Activated naive CD8-positive, alpha-beta T cell treated with anti-CD3 and anti-CD28 coated beads, Interleukin-2, amount 50 U/mL, for 16 hours (primary cell): ENCODE measurements around the gene OR6A2.
"Not testable (repeated sequence)": the region's sequence is repeated elsewhere in the genome, so short reads cannot be mapped to it uniquely, and the experiment has no call there.

Experiments
- DNase-seq: peaks from one replicate; pipeline ENCODE4 v3.0.0-alpha.2; 2020; ENCODE audit warnings: low read depth, low spot score

The OR6A2 gene

GRCh38 chr11:6799402-6799801 lies at the start of gene OR6A2:
Gene OR6A2 (minus strand): TSS chr11:6799689. CDS start chr11:6795708, 3,981 bp downstream.
- DNase-seq = no peak

- DNase-seq = no peak
These were observed 45.9 kb upstream of the OR6A2 start, which contains the start of gene OR10A5 for GRCh38 chr11:6845383-6845782. Gene OR10A5 (plus strand): TSS chr11:6845683. CDS start chr11:6845683, 0 bp downstream.

- DNase-seq = no peak
These were observed 44.9 kb upstream of the OR6A2 start for GRCh38 chr11:6844356-6844755.

GRCh38 chr11:6843670-6844069 lies 44.2 kb upstream of the OR6A2 start:
- no peak for DNase-seq

- DNase-seq = no peak
These were observed 42.2 kb upstream of the OR6A2 start for GRCh38 chr11:6841694-6842093.

GRCh38 chr11:6834021-6834420 lies 34.5 kb upstream of the OR6A2 start:
- no peak for DNase-seq

- DNase-seq = no peak
These were observed 33.9 kb upstream of the OR6A2 start for GRCh38 chr11:6833356-6833755.

GRCh38 chr11:6828103-6828502 lies 28.6 kb upstream of the OR6A2 start:
- no peak for DNase-seq

- no peak for DNase-seq
These were observed 25.8 kb upstream of the OR6A2 start for GRCh38 chr11:6825231-6825744.

GRCh38 chr11:6824136-6824823 lies 24.8 kb upstream of the OR6A2 start:
- no peak for DNase-seq

GRCh38 chr11:6818967-6819366 lies 19.5 kb upstream of the OR6A2 start:
- DNase-seq = no peak

GRCh38 chr11:6817694-6818093 lies 18.2 kb upstream of the OR6A2 start:
- DNase-seq = no peak

GRCh38 chr11:6813656-6814055 lies 14.2 kb upstream of the OR6A2 start:
- no peak for DNase-seq

- DNase-seq = no peak
These were observed 13.0 kb upstream of the OR6A2 start for GRCh38 chr11:6812390-6813005.

- not testable (repeated sequence) for DNase-seq
These were observed 1.6 kb upstream of the OR6A2 start for GRCh38 chr11:6801075-6801474.

GRCh38 chr11:6794639-6795038 lies 4.8 kb downstream of the OR6A2 start:
- DNase-seq = no peak

GRCh38 chr11:6790546-6790945 lies 8.9 kb downstream of the OR6A2 start:
- no peak for DNase-seq

GRCh38 chr11:6782720-6783119 lies 16.8 kb downstream of the OR6A2 start, which contains the start of gene OR2AG1:
Gene OR2AG1 (plus strand): TSS chr11:6783020. CDS start chr11:6785038, 2,018 bp downstream.
- DNase-seq = no peak

GRCh38 chr11:6780829-6781228 lies 18.7 kb downstream of the OR6A2 start:
- no peak for DNase-seq

GRCh38 chr11:6778518-6778917 lies 21.0 kb downstream of the OR6A2 start:
- no peak for DNase-seq

- no peak for DNase-seq
These were observed 27.3 kb downstream of the OR6A2 start, which contains the start of gene OR2AG2 for GRCh38 chr11:6771926-6772893. Gene OR2AG2 (minus strand): TSS chr11:6771976. CDS start chr11:6768957, 3,019 bp downstream.
